K562 (cell line): ENCODE data around the gene C16orf74. TPM values are rescaled to one million over a fixed set of nuclear protein-coding genes. Genes with fewer than 3 reads are reported as not detected.
A peak's percentile ranks its signal among the peaks of the same experiment; 100 is the strongest.

Experiments used
- ATAC-seq: fragments of 200-7000 bp; cut with Tn5 transposase; 3 replicates; pipeline ENCODE4 v1.9.1; 2020; ENCODE audit warnings: moderate library complexity
- BruUV-seq: library from RNA; stranded (reverse); fragments of 400-500 nt; replicated peaks from 2 replicates; lab custom pipeline; 2021; lab: Mats Ljungman, UMichigan
- CTCF ChIA-PET: fragments of 300-600 bp; formaldehyde crosslinking; extraction: SDS; loops from one replicate; lab custom pipeline; 2021; ENCODE audit warnings: low intra/inter-chr PET ratio; lab: Yijun Ruan, JAX
- POLR2A ChIA-PET: fragments of 300-600, 350-650 bp; sonication (Branson Sonifier 250); formaldehyde crosslinking; extraction: SDS; loops from one replicate; lab custom pipeline; 2021; ENCODE audit warnings: antibody characterized with exemption, inconsistent platforms; lab: Yijun Ruan, JAX
- DNase-seq, 4 experiments: peaks; one replicate each; pipeline versions ENCODE4 v3.0.0 to v3.0.0-alpha.2; 2011 to 2018; ENCODE audit warnings: low spot score in 3 of 4, mixed read lengths in 3 of 4; ENCODE audit errors: extremely low read depth in 1 of 4
- FAIRE-seq: peaks from 2 replicates; lab custom pipeline; 2011; peaks lifted over from hg19 to GRCh38; lab: Jason Lieb, UNC
- H2AFZ ChIP-seq: 2 replicates; pipeline ENCODE4 v1.6.0; 2011; ENCODE audit warnings: low read depth, low read length, control low read depth, inconsistent platforms
- H3K27ac ChIP-seq: fragments of 200-600 bp; 3 replicates; pipeline ENCODE4 v1.8.0; 2011; ENCODE audit warnings: low read depth, mild to moderate bottlenecking, control low read depth, inconsistent platforms, low read length, moderate library complexity, mixed read lengths; ENCODE audit errors: extremely low read depth
- H3K27me3 ChIP-seq, 2 experiments: fragments of 300-600 bp in 1 of 2; 2 replicates in 1 of 2; 3 replicates in 1 of 2; pipeline versions ENCODE4 v1.6.0 to v1.8.0; 2011; ENCODE audit warnings: inconsistent platforms in 2 of 2, low read length in 2 of 2, mild to moderate bottlenecking in 1 of 2, mixed read lengths in 1 of 2, moderate library complexity in 1 of 2; ENCODE audit not compliant: control insufficient read depth in 2 of 2, insufficient read depth in 2 of 2
- H3K36me3 ChIP-seq: fragments of 300-600 bp; 3 replicates; pipeline ENCODE4 v1.8.0; 2011; ENCODE audit warnings: mild to moderate bottlenecking, low read length, inconsistent platforms; ENCODE audit not compliant: control insufficient read depth, insufficient read depth
- H3K4me1 ChIP-seq, 2 experiments: fragments of 200-600 bp in 1 of 2; replicated peaks in 1 of 2; 2 replicates in 1 of 2; 3 replicates in 1 of 2; pipeline versions ENCODE4 v1.5.1 to v1.8.0; 2011; ENCODE audit warnings: inconsistent platforms in 2 of 2, low read length in 2 of 2, mild to moderate bottlenecking in 1 of 2, mixed read lengths in 1 of 2, moderate library complexity in 1 of 2; ENCODE audit not compliant: control insufficient read depth in 2 of 2, insufficient read depth in 2 of 2
- H3K4me2 ChIP-seq: 2 replicates; pipeline ENCODE4 v1.6.1; 2011; ENCODE audit warnings: low read length, control low read depth, inconsistent platforms, mixed read lengths; ENCODE audit not compliant: insufficient read depth
- H3K4me3 ChIP-seq: fragments of 200-600 bp; sonication (generic), shearing (Covaris generic); 2 replicates; pipeline ENCODE4 v1.5.1; 2016; ENCODE audit warnings: control low read depth, inconsistent platforms
- H3K79me2 ChIP-seq: fragments of 200-600 bp; 3 replicates; pipeline ENCODE4 v1.8.0; 2011; ENCODE audit warnings: low read length, inconsistent platforms; ENCODE audit not compliant: control insufficient read depth, insufficient read depth
- H3K9ac ChIP-seq, 2 experiments: 2 replicates each; pipeline versions ENCODE4 v1.6.0 to v1.6.1; 2011; ENCODE audit warnings: low read depth in 2 of 2, low read length in 2 of 2, control low read depth in 1 of 2, inconsistent platforms in 1 of 2, mild to moderate bottlenecking in 1 of 2, mixed read lengths in 1 of 2; ENCODE audit not compliant: insufficient read depth in 1 of 2
- H3K9me1 ChIP-seq: one replicate; pipeline ENCODE4 v1.6.0; 2011; ENCODE audit warnings: inconsistent platforms, mild to moderate bottlenecking, low read length, moderate library complexity; ENCODE audit not compliant: control insufficient read depth, insufficient read depth
- H3K9me3 ChIP-seq: replicated peaks from 2 replicates; pipeline ENCODE4 v1.5.1; 2011; ENCODE audit warnings: low read depth, low read length, inconsistent platforms; ENCODE audit not compliant: control insufficient read depth, insufficient read depth
- H4K20me1 ChIP-seq: replicated peaks from 2 replicates; pipeline ENCODE4 v1.6.1; 2011; ENCODE audit warnings: low read length, inconsistent platforms, mixed read lengths; ENCODE audit not compliant: control insufficient read depth, insufficient read depth
- EP400 ChIP-seq: fragments of 450-650 bp; IDR thresholded peaks from 2 replicates; pipeline ENCODE4 v1.6.1; 2017; ENCODE audit warnings: antibody characterized with exemption, mild to moderate bottlenecking, moderate library complexity
- SUPT5H ChIP-seq: fragments of 450-650 bp; IDR thresholded peaks from 2 replicates; pipeline ENCODE4 v1.6.1; 2016
- XRCC3 ChIP-seq: fragments of 450-650 bp; IDR thresholded peaks from 2 replicates; pipeline ENCODE4 v1.6.1; 2017; ENCODE audit warnings: mild to moderate bottlenecking, moderate library complexity
- ZC3H8 ChIP-seq: fragments of 450-650 bp; IDR thresholded peaks from 2 replicates; pipeline ENCODE4 v1.6.1; 2017
- ZNF445 ChIP-seq: fragments of 250-450 bp; sonication (Bioruptor Pico); IDR thresholded peaks from 2 replicates; pipeline ENCODE4 v1.4.0; 2020; ENCODE audit warnings: low read depth, mild to moderate bottlenecking, moderate library complexity
- ZNF707 ChIP-seq: fragments of 250-450 bp; sonication (Bioruptor Pico); conservative IDR thresholded peaks from 2 replicates; pipeline ENCODE4 v1.8.0; 2022; ENCODE audit warnings: inconsistent platforms, mild to moderate bottlenecking, moderate library complexity
- WGBS: fragments of 100-300 bp; shearing (Covaris generic); methylation state at CpG from one replicate; pipeline ENCODE4 v1.1.6; 2016; ENCODE audit warnings: low coverage, mixed read lengths; ENCODE audit not compliant: insufficient coverage; ENCODE audit errors: missing lambda C conversion rate; 5-methylcytosine and 5-hydroxymethylcytosine counted together
- in situ Hi-C: fragments of 300-500 bp; cut with MboI; formaldehyde crosslinking; loops from 4 replicates; pipeline ENCODE4 v1.15.0; 2018; ENCODE audit warnings: inconsistent platforms, mixed read lengths
- intact Hi-C: fragments of 100-400 bp; cut with micrococcal nuclease; formaldehyde crosslinking; loops from 2 replicates; pipeline ENCODE4 v1.14.2; 2022
- polyA plus RNA-seq, 8 experiments: library from polyadenylated mRNA; depleted of rRNA in 4 of 8; stranded (reverse) in 5 of 8; unstranded in 3 of 8; fragments of >200 nt; fragmentation: Nextera tagmentation in 2 of 8; fragmentation: Illumina TruSeq in 1 of 8; extraction: Ambion mirVana in 2 of 8; extraction: Trizol in 1 of 8; gene quantifications; 2 replicates each; pipeline versions ENCODE4 v1.2.1 to v1.2.3, GENCODE V29; 2011 to 2014; ENCODE audit warnings: inconsistent platforms in 1 of 8, missing spikeins in 1 of 8
- total RNA-seq, 7 experiments: library from RNA; depleted of rRNA in 6 of 7; stranded (reverse); fragments of >200 nt in 6 of 7; fragmentation: Illumina TruSeq in 2 of 7; extraction: Trizol in 2 of 7; gene quantifications; 2 replicates each; pipeline versions ENCODE4 v1.2.1 to v1.2.3, GENCODE V29; 2011 to 2021; ENCODE audit warnings: low replicate concordance in 1 of 7
- TF ChIP-seq, protein P1 (sequence below): sonication (generic); formaldehyde crosslinking; IDR thresholded peaks from 2 replicates; pipeline ENCODE4 v1.8.0; 2023; ENCODE audit warnings: missing genetic modification reagents, mild to moderate bottlenecking, borderline replicate concordance

Gene C16orf74
- total and polyA plus RNA-seq, 9 of the 15 experiments (the other 6 are each of a cell fraction or from before 2014, with no cell fraction given), result not detected

DNA sequence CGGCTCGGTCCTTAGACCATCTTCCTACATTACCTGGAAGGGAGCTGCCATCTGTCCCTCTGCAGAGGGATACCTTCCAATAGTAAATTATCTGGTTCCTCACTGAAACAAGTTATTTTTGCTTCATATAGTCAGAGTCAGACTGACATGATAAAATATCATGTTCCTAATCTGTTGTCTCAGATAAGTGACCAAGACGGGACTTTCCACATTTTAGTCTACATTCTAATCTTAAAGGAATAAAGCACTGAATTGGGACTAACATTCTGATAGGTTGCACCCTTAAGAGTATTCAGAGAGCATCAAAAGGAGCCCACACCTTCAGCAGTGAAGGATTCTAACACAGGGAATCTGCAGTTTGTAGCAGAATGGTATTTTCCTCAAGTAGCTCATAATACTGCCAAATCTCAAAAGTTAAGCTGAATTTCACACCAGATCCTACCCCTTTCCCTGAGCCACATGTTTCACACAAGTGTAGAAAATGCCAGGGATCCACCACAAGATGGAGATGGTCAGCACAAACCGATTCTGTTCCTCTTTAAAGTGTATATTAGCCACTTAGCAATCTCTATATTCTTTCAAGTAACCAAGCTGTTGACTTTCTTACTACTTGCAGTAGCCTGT, 75.5 kb downstream of the C16orf74 start (continued):
- TF ChIP-seq, protein P1, sequence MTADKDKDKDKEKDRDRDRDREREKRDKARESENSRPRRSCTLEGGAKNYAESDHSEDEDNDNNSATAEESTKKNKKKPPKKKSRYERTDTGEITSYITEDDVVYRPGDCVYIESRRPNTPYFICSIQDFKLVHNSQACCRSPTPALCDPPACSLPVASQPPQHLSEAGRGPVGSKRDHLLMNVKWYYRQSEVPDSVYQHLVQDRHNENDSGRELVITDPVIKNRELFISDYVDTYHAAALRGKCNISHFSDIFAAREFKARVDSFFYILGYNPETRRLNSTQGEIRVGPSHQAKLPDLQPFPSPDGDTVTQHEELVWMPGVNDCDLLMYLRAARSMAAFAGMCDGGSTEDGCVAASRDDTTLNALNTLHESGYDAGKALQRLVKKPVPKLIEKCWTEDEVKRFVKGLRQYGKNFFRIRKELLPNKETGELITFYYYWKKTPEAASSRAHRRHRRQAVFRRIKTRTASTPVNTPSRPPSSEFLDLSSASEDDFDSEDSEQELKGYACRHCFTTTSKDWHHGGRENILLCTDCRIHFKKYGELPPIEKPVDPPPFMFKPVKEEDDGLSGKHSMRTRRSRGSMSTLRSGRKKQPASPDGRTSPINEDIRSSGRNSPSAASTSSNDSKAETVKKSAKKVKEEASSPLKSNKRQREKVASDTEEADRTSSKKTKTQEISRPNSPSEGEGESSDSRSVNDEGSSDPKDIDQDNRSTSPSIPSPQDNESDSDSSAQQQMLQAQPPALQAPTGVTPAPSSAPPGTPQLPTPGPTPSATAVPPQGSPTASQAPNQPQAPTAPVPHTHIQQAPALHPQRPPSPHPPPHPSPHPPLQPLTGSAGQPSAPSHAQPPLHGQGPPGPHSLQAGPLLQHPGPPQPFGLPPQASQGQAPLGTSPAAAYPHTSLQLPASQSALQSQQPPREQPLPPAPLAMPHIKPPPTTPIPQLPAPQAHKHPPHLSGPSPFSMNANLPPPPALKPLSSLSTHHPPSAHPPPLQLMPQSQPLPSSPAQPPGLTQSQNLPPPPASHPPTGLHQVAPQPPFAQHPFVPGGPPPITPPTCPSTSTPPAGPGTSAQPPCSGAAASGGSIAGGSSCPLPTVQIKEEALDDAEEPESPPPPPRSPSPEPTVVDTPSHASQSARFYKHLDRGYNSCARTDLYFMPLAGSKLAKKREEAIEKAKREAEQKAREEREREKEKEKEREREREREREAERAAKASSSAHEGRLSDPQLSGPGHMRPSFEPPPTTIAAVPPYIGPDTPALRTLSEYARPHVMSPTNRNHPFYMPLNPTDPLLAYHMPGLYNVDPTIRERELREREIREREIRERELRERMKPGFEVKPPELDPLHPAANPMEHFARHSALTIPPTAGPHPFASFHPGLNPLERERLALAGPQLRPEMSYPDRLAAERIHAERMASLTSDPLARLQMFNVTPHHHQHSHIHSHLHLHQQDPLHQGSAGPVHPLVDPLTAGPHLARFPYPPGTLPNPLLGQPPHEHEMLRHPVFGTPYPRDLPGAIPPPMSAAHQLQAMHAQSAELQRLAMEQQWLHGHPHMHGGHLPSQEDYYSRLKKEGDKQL (CRISPR knock-in tag), result no peak
- TF ChIP-seq XRCC3 (no peak), ZNF707 (CRISPR knock-in tag) (no peak)

DNA sequence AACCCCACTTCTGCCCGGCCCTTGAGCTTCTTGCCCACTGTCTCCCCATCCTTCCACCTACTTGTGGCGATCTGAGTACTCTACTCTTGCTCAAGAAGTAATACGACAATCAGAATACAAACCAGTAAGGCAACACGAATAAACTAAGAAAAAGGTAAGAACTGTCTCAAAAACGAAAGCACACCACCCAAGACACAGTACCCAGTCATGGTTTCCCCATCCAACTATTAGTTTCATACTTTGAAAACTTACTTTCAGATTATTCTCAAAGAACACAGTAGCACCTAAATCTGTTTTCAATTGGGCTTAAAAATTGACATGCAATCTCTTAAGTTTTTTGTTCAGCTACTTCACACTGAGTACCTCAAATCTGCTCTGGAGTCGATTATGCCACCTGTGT, 76.1 kb downstream of the C16orf74 start:
- no peak overlapping the region for H2AFZ ChIP-seq
- TF ChIP-seq, protein P1 (CRISPR knock-in tag), result no peak
- TF ChIP-seq EP400 (no peak), ZNF445 (CRISPR knock-in tag) (no peak), SUPT5H (0 out of 2 replicates have a peak, but pooled peaks have one; percentile 28), ZC3H8 (no peak)
- no peaks in the 10 kb centered on the region for H3K27me3 ChIP-seq
- H3K9me3 ChIP-seq, result no peaks in the 10 kb centered on the region
- 92% methylated on average over 6 of the region's 6 CpGs for WGBS
- POLR2A ChIA-PET, result interaction anchor here (0.5 to 2.8 kb wide), 11 partner anchors 9 to 1713 kb away, joined by 3 to 18 read pairs (median 4); partner anchors contain the start of gene GINS2
- in situ Hi-C loops (no loop called here), intact Hi-C loops (loop anchor here (2.0 kb wide), 1 partner anchor 44 kb away; no protein-coding TSS in a partner anchor)
- 0 out of 3 replicates have a peak, but pooled peaks cover under 1% of the 10 kb centered on the region for H3K79me2 ChIP-seq
- H3K4me1 ChIP-seq, result peaks cover 0 to 4% of the 10 kb centered on the region in 2 experiments; a peak in 3 of 5 replicates
- BruUV-seq, result TSS peak; percentile 16
- no peak for DNase-seq
- ATAC-seq, result no peak
- CTCF ChIA-PET, result interaction anchor here (4.0 kb wide), 1 partner anchor 43 kb away, joined by 35 read pairs; no protein-coding TSS in a partner anchor
- H3K36me3 ChIP-seq, result peaks cover 97% of the 10 kb centered on the region
- no peak overlapping the region for H3K27ac ChIP-seq
- H3K4me3 ChIP-seq, result no peak overlapping the region
- H4K20me1 ChIP-seq, result peaks cover 24% of the 10 kb centered on the region
- no peak overlapping the region for H3K9ac ChIP-seq
- FAIRE-seq, result peak; percentile 51
- peaks cover 2% of the 10 kb centered on the region for H3K9me1 ChIP-seq
- H3K4me2 ChIP-seq, result no peak overlapping the region
